GM03348 (cell line): ENCODE data around the gene CLBA1.
A peak's percentile ranks its signal among the peaks of the same experiment; 100 is the strongest.
"Not testable (repeated sequence)": the region's sequence is repeated elsewhere in the genome, so short reads cannot be mapped to it uniquely, and the experiment has no call there.

Source experiments
- DNase-seq: peaks from one replicate; pipeline ENCODE4 v3.0.0; 2012; ENCODE audit warnings: low spot score

CLBA1 gene

DNA sequence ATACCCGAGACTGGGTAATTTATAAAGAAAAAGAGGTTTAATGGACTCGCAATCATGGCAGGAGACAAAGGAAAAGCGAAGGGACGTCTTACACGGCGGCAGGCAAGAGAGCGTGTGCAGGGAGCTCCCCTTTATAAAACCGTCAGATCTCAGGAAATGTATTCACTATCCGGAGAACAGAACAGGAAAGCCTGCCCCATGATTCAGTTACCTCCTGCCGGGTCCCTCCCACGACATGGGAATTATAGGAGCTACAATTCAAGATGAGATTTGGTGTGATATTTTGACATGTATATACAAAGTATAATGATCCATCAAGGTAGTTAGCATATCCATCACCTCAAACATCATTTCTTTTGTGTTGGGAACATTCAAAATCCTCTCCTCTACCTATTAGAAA is 37.6 kb downstream of the CLBA1 start:
- no peak for DNase-seq

DNA sequence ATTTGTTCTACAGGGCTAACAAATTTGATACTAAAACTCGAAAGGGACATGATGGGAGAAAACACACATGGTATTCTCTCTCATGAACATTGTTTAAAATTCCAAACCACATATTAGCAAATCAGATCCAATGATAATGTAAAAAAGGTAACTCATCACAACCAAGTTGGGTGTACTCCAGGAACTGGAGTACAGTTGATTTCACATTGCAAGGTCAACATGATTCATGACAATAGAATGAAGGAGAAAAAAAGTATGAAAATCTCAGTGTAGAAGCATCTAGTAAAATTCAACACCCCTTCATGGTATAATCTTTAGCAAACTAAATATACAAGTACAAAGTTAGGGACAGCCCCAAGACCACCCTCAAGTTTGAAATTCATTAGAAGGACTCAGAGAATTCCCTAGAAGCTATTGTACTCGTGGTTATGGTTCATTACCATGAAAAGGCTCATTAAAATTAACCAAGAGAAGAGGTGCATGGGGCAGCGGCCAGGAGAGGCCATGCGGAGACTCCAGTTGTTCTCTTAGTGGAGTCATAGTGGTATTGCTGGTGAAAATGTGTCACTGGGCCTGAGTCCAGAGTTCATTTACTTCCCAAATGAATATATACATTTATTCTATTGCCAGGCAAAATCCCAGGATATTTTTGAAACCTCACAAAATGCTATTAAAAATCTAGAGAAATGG is 38.3 kb downstream of the CLBA1 start:
- DNase-seq = peak; percentile 40

DNA sequence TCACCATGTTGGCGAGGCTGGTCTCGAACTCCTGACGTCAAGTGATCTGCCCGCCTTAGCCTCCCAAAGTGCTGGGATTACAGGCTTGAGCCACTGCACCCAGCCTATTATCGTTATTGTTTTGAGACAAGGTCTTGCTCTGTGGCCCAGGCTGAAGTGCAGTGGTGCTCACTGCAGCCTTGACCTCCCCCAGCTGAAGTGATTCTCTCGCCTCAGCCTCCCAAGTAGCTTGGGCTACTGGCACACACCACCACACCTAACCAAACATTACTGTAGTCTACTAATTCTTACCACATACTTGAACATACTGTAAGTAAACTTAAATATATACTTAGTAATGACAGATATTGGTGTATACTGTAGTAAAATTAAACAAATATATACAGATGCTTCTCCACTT is 39.8 kb downstream of the CLBA1 start:
- DNase-seq = no peak

DNA sequence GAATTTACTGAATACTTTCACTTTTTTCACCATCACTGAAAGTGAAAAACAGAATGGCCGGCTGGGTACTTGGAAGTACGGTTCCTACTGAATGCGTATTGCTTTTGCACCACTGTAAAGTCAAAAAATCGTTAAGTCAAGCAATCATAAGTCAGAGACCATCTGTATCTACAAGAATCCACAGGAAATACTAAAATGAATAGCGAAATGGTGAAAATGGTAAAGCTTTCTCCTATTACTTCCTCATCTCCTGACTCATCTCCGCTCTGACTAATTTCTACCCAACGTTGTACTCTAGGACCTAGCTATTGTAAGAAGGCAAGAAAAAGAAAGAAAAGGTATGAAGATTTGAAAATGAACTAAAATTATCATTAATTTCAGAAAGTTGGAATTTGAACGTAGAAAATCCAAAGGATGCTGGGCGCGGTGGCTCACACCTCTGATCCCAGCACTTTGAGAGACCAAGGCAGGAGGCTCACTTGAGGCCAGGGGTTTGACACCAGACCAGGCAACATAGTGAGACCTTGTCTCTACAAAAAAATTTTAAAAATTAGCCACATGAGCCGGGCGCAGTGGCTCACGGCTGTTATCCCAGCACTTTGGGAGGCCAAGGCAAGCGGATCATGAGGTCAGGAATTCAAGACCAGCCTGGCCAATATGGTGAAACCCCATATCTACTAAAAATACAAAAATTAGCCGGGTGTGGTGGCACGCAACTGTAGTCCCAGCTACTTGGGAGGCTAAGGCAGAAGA is 40.6 kb downstream of the CLBA1 start:
- no peak for DNase-seq

DNA sequence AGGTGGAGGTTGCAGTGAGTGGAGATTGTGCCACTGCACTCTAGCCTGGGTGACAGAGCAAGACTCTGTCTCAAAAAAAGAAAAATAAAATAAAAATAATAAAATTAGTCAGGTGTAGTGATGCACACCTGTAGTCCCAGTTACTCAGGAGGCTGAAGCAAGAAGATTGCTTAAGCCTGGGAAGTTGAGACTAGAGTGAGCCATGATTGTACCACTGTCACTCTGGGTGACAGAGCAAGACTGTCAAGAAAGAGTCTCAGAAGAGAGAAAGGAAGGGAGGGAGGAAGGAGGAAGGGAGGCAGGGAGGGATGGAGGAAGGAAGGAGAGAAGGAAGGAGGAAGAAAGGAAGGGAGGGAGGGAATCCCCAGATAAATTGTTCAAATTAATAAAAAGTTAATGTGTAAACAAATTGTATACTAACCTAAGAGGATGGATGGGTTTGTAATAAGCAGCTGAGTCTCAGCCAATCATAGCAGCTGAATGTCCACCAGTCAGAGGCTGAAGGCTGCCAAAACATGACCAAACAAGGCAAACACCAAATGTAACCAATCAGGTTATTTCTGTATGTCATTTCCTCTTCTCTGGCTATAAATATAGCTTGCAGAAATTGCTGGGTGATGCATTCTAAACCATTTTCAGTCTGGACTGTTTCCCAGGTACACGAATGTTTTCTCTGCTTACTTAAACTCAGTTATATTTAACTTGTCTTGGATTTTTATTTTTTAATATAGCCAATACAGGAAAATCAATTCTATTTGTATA is 41.4 kb downstream of the CLBA1 start:
- peak; percentile 38 for DNase-seq

DNA sequence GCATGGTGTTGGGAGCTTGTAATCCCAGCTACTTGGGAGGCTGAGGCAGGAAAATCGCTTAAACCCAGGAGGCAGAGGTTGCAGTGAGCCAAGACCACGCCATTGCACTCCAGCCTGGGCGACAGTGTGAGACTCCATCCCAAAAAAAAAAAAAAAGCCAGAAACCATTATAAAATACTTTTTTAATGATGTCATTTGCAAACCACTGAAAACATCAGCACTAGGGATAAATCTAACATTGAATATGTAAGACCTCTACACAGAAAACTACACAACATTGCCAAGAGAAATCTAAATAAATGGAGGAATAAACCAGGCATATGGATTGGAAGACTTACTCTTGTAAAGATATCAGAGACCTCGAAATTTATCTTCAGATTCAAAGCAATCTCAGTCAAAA is 42.1 kb downstream of the CLBA1 start:
- not testable (repeated sequence) for DNase-seq

DNA sequence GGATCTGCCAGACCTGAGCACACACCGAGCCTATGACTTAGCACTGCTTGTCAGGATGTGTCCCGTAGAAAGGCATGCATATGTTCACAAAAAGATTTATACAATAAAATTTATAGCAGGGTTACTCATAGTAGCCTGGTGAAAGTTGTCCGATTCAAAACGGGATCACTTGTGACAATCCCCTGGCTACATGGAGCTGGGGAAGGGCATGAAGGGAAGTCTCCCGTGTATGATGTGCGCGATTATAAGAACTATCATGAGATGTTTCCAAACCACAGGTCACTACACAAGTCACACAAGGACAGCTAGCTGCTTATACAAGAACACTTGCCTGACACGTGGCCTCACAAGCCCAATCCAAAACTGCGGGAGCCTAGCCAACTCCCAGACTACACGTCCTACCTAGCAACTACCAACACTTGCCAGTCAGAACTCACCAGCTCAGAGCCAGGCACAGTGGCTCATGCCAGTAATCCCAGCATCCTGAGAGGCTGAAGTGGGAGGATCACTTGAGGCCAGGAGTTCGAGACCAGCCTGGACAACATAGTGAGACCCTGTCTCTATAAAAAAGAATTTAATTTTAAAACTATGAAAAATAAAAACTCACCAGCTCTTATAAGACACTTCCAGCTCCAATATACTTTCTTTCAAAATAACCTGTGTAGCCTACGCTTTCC is 42.8 kb downstream of the CLBA1 start:
- DNase-seq = no peak

DNA sequence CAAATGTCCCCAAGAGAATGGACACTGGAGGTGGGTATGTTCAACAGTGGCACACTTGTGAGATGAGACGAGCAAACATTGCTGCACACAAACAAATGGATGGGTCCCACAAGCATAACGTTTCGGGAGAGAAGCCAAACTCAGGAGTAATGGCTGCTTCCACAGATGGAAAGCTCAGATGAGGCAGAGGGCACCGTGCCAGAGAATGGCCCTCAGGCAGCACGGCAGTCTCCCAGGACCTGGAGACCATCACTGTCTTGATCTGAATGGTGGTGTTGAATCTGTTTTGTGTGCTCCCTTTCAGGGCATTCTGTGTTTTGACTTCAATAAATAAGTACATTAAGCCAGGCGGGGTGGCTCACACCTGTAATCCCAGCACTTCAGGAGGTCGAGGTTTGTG is 43.8 kb downstream of the CLBA1 start:
- no peak for DNase-seq

DNA sequence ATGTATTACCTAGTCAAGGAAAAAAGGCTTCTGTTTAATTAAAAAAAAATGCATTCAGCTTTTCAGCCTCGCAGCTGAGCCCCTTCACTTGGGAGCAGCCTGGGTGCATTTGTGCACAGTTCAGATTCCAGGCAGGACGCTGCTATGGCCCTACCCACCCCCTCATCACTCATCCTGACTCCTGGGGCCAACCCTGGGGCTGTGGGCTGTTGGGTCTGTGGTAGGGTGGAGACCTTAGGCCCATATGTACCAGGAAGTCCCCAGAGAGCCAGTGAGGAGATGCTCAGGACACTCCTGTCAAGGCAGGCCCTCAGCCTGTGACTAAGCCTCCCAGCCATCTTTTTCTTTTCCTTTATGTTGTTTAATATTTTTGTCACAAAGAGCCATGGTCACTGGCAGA is 44.6 kb downstream of the CLBA1 start:
- DNase-seq = no peak

DNA sequence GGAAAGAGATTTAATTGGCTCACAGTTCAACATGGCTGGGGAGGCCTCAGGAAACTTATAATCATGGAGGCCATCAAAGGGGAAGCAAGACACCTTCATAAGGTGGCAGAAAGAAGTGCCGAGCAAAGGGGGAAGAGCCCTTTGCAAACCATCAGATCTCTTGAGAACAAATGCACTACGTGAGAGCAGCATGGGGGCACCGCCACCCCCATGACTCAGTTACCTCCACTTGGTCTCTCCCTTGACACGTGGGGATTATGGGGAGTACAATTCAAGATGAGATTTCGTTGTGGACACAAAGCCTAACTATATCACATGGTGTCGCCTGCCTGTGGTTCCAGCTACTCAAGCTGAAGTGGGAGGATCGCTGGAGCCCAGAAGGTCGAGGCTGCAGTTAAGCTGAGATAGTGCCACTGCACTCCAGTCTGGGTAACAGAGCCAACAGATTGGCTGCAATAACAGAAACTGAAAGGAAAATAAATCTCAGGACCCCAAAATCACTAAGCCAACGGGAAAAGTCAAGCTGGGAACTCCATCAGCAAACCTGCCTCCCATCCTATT is 45.3 kb downstream of the CLBA1 start:
- no peak for DNase-seq

DNA sequence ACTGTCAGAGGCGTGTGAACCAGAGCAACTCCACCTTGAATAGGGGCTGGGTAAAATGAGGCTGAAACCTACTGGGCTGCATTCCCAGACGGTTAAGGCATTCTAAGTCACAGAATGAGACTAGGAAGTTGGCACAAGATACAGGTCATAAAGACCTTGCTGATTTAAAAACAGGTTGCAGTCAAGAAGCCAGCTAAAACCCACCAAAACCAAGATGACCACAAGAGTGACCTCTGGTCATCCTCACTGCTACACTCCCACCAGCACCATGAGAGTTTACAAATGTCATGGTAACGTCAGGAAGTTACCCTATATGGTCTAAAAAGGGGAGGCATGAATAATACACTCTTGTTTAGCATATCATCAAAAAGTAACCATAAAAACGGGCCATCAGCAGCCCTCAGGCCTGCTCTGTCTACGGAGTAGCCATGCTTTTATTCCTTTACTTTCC is 46.9 kb downstream of the CLBA1 start:
- DNase-seq = not testable (repeated sequence)

DNA sequence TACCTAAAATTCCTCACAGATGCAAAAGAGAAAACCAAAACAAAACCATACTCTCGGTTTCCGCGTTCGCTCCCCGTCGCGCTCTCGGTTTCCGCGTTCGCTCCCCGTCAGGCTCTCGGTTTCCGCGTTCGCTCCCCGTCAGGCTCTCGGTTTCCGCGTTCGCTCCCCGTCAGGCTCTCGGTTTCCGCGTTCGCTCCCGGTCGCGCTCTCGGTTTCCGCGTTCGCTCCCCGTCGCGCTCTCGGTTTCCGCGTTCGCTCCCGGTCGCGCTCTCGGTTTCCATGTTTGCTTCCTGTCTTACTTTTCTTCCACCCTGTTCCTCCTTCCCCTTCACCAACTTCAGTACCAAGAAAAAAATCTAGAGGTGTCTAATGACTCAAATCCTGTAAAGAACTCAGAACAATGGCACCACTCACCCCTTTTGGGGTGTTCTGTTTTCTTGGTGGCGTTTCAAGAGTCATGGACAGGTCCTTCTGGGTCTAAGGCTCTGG is 47.9 kb downstream of the CLBA1 start:
- not testable (repeated sequence) for DNase-seq

DNA sequence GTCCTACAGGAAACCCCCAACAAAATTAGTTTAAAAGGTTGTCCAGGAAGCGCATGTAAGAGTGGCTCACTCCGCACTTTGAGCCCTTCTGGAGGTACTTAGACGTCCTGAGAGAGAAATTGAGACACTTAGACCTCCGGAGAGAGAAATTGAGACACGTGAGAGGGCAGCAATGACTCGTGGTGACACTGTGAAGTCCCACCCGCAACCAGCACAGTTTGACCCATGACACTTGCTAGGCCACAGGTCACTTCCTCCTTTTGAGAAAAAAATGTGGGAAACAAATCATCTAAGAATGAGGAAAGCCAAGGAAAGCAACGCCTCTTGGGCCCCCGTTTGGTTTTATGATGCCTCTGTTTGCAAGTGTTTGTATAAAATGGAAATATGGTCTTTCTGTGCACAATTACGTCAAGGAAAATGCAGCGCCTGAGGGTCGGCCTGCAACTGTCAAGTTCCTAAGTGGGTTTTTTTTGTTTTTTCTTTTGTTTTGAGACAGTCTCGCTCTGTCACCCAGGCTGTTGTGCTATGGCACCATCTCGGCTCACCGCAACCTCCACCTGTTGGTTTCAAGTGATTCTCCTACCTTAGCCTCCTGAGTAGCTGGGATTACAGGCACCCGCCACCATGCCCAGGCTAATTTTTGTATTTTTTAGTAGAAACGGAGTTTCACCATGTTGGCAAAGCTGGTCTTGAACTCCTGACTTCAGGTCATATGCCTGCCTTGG is 48.9 kb downstream of the CLBA1 start:
- no peak for DNase-seq

DNA sequence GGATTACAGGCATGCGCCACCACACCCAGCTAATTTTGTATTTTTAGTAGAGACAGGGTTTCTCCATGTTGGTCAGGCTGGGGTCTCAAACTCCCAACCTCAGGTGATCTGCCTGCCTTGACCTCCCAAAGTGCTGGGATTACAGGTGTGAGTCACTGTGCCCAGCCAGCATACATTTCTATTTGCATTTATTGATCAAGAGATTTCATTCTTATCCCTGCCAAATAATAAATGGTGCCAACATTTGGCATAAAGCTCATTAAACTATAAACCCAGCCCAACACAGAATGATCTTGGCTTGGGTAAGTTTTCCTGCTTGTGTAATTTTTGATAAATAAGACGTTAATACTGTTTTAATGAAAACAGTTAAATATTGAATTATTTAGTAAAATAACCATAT is 50.0 kb downstream of the CLBA1 start:
- DNase-seq = not testable (repeated sequence)

DNA sequence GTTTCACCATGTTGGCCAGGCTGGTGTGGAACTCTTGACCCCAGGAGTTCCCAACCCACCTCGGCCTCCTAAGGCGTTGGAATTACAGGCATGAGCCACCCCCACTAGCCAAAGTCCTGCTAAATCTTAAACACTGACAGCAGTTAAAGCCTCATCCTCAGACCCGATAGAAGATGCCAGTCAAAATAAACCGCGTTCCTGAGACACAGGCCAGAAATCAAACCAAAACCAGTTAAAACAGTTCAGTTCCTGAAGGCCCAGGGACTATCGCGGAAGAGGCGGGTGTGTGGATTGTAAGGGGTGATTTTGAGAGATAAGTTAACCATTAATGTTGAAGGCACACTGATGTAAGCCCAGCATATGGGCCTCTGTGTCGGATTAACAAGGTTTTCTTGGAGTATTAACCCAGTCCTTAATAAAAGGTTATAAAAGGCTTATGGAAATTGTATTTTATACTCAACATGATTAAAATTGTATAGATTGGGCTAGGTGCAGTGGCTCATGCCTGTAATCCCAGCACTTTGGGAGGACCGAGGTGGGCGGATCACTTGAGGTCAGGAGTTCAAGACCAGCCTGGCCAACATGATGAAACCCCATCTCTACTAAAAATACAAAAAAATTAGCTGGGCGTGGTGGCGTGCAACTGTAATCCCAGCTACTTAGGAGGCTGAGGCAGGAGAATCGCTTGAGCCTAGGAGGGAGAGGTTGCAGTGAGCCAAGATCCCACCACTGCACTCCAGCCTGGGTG is 54.0 kb downstream of the CLBA1 start:
- no peak for DNase-seq

DNA sequence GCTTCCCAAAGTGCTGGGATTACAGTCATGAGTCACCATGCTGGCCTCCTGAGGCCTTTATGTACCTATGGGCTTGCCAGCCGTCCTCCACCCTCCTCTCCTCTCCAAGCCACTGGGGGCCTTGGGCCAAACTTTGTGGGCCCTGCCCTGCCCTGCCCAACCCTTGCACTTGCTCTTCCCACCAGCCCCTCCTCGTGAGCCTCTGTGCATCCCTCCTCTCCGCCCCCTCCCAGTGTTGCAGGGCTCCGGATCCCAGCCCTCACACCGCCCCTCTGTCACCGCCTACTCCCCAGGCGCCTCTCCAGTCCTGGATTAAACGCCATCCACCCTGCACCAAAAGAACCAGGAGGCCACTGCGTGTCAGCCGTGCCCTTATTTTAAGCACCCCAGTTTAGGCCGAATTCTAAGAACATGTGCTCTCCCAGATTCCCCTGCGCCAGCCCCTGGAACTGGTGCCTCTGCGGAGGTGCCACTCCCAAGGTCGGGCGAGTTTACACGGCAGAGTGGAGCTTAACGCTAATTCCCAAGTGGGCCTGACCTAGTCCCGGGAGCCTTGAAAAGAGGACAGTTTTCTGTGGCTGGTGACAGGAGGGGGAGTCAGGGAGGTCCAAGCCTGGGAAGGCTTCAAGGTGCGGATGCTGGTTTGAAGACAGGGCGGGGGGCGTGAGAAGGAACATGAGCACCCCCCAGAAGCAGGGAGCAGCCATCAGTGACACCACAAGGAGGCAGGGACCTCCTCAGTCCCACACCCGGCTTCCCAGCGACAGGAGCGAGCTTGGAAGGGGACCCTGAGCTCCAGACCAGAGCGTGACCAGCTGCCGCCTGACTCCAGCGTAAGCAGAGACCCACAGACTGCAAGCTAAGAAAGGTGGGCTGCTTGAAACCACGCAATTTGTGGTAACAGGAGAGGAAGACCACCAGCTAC is 56.5 kb downstream of the CLBA1 start:
- no peak for DNase-seq

DNA sequence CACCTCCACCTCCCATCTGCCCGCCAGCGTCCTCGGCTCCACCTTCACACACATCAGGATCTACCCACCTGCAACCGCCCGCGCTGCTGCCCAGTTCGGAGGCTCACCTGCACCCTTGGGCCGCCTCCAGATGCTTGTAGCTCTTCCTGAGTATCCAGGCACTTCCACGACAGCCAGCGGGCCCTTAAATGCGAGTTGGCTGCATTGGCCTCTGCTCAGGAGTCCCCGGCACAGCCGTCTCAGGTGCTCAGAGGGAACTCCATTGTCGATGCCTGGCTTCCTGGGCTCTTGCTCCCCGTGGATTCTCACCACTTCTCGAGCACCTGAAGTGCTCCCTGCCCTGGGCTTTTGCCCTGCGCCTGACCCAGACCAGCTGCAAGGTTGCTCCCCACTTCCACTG is 57.2 kb downstream of the CLBA1 start:
- DNase-seq = no peak

DNA sequence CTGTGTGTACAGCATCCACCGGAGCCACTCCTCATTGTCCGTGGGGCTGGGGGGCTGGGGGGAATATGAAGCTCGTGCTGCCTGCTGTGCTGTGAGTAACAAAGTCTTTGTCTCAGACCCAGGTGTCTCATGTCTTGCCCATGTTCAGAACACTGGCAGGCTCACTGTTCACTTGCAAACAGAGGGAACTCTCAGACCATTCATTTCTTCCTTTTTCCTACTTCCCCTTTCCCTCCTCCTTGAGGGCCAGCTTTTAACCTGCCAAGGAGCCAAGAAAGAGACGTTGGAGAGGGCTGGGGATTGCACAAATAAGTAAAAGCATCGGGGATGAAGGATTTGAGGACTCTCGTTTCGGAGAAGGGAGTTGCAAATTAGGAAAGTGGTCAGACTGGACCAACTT is 58.1 kb downstream of the CLBA1 start:
- DNase-seq = no peak
